Activated CD4-positive, alpha-beta T cell treated with anti-CD3 and anti-CD28 coated beads for 24 hours (primary cell): ENCODE measurements around the gene KIF1B.
"Not testable (repeated sequence)": the region's sequence is repeated elsewhere in the genome, so short reads cannot be mapped to it uniquely, and the experiment has no call there.

Experiments
- DNase-seq, 2 donors: peaks; one replicate each; pipeline ENCODE4 v3.0.0-alpha.2; 2020; ENCODE audit warnings: low read depth in 2 of 2

Gene KIF1B

DNA sequence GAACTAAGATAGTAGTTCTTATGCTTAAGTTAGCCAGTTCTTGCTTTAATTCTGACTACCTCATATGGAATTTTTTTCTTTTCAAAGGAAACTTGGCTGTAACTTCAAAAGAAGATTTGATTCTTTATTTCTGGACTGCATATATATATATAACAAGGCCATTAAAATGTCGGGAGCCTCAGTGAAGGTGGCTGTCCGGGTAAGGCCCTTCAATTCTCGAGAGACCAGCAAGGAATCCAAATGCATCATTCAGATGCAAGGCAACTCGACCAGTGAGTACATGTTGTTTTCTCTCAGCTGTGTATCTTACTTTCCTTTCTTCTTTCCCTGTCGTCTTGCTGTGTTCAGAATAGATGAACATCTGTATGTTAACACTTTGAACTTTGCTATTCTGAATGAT is 21.8 kb downstream of the KIF1B start:
- DNase-seq = no peak

GRCh38 chr1:10236405-10237156 is 26.2 kb downstream of the KIF1B start:
- no peak for DNase-seq

DNA sequence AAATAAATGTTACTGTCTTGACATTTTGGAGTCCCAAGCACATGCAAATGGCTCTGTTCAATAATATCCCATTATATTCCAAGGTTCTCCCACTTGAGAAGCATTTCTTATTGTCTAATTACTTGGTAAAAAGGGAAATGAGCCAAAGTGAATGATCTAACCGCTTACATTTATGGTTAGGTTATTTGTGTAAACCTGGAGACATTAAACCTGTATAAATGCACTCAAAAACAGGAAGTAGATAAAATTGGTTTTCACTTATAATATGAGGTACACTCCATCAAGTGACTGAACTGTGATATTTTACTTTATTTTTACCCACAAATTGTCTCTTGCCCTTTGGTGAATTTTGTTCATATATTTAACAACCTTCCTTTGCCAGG is 26.8 kb downstream of the KIF1B start:
- no peak for DNase-seq

- DNase-seq = no peak
These were observed 31.8 kb downstream of the KIF1B start for GRCh38 chr1:10242135-10242534.

DNA sequence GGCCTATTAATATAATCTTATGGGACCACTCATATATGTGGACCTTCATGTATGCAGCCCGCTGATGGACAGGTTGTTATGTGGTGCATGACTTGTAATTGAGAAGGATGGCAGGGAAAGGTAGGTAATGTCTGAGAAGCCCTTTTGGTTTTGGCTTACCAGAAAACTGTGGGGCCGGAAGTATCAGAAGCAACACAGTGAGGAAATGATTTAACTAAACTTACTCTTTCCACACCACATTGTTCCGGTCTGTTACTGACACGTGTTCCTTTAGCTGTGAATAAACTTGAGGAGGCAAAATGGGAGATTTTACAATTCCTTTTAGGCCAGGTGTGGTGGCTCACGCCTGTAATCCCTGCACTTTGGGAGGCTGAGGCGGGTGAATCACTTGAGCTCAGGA is 32.4 kb downstream of the KIF1B start:
- DNase-seq = no peak

GRCh38 chr1:10245674-10246073 is 35.3 kb downstream of the KIF1B start:
- DNase-seq = no peak

DNA sequence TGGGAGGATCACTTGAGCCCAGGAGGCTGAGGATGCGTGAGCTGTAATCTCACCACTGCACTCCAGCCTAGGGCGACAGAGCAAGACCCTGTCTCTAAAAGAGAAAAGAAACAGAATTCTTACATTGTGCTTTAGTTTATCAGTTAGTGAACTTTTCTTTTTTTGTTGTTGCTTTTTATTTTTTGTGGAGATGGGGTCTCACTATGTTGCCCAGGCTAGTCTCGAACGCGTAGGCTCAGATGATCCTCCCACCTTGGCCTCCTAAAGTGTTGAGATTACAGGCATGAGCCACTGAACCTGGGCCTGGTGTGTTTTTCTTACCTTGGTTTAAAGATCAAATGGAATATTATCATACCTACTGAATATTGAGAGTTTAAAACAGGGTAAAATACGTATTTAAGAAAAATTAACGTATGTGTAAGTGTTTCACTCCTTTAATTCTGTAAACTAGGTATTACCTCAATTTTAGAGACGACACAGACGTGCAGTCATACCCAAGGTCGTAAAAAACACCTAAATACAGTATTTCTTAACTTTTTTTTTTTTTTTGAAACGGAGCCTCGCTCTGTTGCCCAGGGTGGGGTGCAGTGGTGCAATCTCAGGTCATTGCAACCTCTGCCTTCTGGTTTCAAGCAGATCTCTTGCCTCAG is 39.6 kb downstream of the KIF1B start:
- DNase-seq = no peak

DNA sequence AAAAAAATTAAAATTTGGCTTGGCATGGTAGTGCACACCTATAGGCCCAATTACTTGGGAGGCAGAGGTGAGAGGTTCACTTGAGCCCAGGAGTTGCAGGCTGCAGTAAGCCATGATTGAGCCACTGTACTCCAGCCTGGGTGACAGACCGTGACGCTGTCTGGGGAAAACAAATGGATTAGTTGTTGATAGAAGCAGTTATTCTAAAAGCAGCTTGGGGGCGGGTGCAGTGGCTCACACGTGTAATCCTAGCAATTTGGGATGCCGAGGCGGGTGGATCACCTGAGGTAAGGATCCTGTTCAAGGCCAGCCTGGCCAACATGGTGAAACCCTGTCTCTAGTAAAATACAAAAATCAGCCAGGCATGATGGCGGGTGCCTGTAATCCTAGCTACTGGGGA is 40.3 kb downstream of the KIF1B start:
- DNase-seq = no peak

DNA sequence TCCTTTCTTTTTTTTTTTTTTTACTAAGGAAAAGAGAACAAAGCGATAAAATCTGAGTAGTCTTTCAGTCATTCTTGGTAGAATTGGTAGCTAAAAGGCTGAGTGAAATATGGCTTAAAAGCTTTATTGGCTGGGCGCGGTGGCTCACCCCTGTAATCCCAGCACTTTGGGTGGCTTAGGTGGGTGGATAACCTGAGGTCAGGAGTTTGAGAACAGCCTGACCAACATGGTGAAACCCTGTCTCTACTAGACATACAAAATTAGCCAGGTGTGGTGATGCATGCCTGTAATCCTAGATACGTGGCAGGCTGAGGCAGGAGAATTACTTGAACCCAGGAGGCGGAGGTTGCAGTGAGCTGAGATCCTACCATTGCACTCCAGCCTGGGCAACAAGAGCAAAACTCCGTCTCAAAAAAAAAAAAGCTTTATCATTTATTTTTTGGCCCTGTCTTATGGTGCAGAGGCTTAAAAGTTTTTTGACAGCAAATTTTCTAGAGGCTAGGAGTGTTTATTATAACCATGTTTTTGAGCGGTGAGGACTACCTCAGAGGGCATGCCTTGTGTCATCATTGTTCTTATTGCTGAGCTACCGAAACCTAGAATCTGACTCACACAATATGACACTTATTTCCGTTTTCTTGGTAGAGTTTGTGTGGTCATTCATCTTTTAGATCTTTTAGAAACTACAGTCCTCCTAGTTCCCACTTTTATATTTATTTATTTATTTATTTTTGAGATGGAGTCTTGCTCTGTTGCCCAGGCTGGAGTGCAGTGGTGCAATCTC is 41.1 kb downstream of the KIF1B start:
- not testable (repeated sequence) for DNase-seq

- DNase-seq = no peak
These were observed 42.1 kb downstream of the KIF1B start for GRCh38 chr1:10252508-10252907.

GRCh38 chr1:10253149-10253548 is 42.8 kb downstream of the KIF1B start:
- no peak for DNase-seq

GRCh38 chr1:10253755-10254154 is 43.4 kb downstream of the KIF1B start:
- DNase-seq = no peak

- no peak for DNase-seq
These were observed 47.5 kb downstream of the KIF1B start for GRCh38 chr1:10257851-10258250.

GRCh38 chr1:10259547-10259946 is 49.2 kb downstream of the KIF1B start:
- not testable (repeated sequence) for DNase-seq

GRCh38 chr1:10263450-10264082 is 53.2 kb downstream of the KIF1B start:
- no peak for DNase-seq

DNA sequence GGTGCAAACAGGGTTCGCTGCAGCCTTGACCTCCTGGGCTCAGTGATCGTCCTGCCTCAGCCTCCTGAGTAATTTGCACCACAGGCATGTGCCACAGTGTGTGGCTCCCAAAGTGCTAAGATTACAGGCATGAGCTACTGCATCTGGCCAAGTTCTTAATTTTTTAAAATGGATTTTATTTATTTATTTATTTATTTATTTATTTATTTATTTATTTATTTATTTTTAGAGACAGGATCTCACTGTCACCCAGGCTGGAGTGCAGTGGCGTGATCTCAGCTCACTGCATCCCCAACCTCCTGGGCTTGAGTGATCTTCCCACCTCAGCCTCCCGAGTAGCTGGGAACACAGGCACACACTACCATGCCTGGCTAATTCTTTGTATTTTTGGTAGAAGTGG is 54.7 kb downstream of the KIF1B start:
- DNase-seq = no peak

DNA sequence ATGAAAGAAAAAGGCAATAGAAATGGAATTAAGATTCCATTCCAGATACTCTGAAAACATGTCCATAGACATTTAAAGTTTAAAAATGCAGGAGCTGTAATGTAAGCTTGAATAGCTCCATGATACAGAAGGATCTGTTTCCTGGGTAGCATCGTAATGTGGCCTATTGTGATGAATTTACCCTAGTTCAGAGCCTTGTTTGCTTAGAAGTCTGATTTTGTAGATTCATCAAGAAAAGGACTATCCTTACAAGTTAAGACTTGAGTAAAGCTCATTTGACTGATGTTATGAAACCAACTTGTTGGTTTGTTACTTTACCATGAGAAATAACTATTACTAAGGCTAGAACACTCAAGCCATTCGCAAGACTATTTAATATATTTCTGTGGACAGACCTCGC is 55.5 kb downstream of the KIF1B start:
- DNase-seq = no peak

DNA sequence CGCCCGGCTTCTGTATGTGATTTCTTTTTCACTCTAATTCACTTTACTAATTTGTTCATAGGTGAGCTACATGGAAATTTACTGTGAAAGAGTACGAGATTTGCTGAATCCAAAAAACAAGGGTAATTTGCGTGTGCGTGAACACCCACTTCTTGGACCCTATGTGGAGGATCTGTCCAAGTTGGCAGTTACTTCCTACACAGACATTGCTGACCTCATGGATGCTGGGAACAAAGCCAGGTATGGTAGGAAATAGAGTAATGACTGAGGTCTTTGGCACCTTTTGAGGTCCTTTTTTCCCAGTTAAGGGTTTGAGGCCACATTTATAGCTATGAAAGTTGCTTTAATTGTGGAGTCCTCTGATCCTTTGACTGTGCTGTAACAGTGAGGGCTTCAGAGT is 56.9 kb downstream of the KIF1B start:
- DNase-seq = no peak

- DNase-seq = no peak
These were observed 57.6 kb downstream of the KIF1B start for GRCh38 chr1:10267921-10268320.

- no peak for DNase-seq
These were observed 60.7 kb downstream of the KIF1B start for GRCh38 chr1:10271090-10271489.

DNA sequence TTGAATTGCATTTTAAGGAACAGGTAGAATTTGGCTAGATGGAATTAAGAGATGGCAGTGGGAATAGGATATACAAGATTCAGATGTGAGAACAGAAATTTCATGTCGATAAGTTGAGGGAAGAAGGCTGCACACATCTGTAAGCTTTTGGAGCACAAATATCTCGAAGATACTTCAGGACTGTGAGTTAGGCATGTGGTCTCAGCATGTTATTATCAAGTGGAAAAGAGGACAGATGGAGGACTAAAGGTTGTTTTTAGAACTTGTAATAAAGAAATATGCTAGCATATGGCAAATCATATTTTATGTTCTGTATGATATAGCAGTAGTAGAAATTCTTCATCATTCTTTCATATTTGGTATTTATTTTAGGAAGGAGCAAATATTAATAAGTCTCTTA is 61.5 kb downstream of the KIF1B start:
- no peak for DNase-seq

DNA sequence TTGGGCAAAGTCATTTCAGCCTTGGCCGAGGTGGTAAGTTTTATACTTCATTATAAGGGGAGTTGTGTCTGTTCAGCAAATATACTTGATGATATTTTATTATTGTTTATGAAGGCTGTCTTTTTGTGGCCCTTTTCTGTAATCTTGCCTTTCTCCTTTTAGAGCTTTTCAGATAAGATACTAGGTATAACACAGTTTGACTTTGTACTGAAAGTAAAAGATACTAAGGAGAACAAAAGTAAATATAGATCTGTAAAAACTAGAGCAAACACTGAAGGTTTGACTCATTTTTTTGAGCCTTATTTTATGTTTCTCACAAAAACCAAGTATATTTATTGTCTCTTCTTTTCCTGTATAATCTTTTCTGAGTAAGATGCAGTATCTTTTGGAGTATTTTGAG is 61.9 kb downstream of the KIF1B start:
- DNase-seq = no peak
